Osteoblast (primary cell): Measurements from ENCODE around the gene ARMC12. TPM values are rescaled to one million over a fixed set of nuclear protein-coding genes. Genes with fewer than 3 reads are reported as not detected.

Source experiments
- DNase-seq: peaks from one replicate; pipeline ENCODE4 v3.0.0; 2011; ENCODE audit warnings: low spot score, mixed read lengths; ENCODE audit not compliant: insufficient read length; ENCODE audit errors: missing footprints
- H2AFZ ChIP-seq: 2 replicates; pipeline ENCODE4 v1.6.0; 2011; ENCODE audit warnings: mild to moderate bottlenecking, low read length
- H3K27ac ChIP-seq: 2 replicates; pipeline ENCODE4 v1.5.1; 2011; ENCODE audit warnings: mild to moderate bottlenecking, low read depth, low read length, moderate library complexity
- H3K27me3 ChIP-seq: 2 replicates; pipeline ENCODE4 v1.6.0; 2012; ENCODE audit warnings: mild to moderate bottlenecking, control low read depth, inconsistent platforms, low read length, moderate library complexity; ENCODE audit not compliant: insufficient read depth
- H3K36me3 ChIP-seq: 2 replicates; pipeline ENCODE4 v1.5.1; 2011; ENCODE audit warnings: mild to moderate bottlenecking, low read length, control low read depth, moderate library complexity; ENCODE audit not compliant: insufficient read depth
- H3K4me1 ChIP-seq: 2 replicates; pipeline ENCODE4 v1.5.1; 2011; ENCODE audit warnings: mild to moderate bottlenecking, low read length, control low read depth, moderate library complexity; ENCODE audit not compliant: insufficient read depth
- H3K4me2 ChIP-seq: 2 replicates; pipeline ENCODE4 v1.6.0; 2011; ENCODE audit warnings: mild to moderate bottlenecking, low read length; ENCODE audit not compliant: insufficient read depth
- H3K4me3 ChIP-seq: fragments of 200-600 bp; sonication (generic); 3 replicates; pipeline ENCODE4 v1.5.1; 2012; ENCODE audit warnings: mild to moderate bottlenecking, low read length, inconsistent platforms; ENCODE audit not compliant: insufficient read depth
- H3K79me2 ChIP-seq: 2 replicates; pipeline ENCODE4 v1.6.0; 2012; ENCODE audit warnings: mild to moderate bottlenecking, low read length, control low read depth, inconsistent platforms; ENCODE audit not compliant: insufficient read depth
- H3K9me3 ChIP-seq: 2 replicates; pipeline ENCODE4 v1.5.1; 2011; ENCODE audit warnings: low read depth, low read length, control low read depth
- H4K20me1 ChIP-seq: 2 replicates; pipeline ENCODE4 v1.6.0; 2012; ENCODE audit warnings: mild to moderate bottlenecking, low read length, control low read depth; ENCODE audit not compliant: insufficient read depth
- CTCF ChIP-seq: IDR thresholded peaks from 2 replicates; pipeline ENCODE4 v1.5.1; 2011; ENCODE audit warnings: mild to moderate bottlenecking, low read depth, low read length, moderate library complexity; ENCODE audit errors: extremely low read depth
- total RNA-seq: library from RNA; depleted of rRNA; stranded (reverse); fragments of >200 nt; gene quantifications from 2 replicates; pipeline ENCODE4 v1.2.3, GENCODE V29; 2012

Gene ARMC12
- total RNA-seq, 1 donor = 0.36 TPM

DNA sequence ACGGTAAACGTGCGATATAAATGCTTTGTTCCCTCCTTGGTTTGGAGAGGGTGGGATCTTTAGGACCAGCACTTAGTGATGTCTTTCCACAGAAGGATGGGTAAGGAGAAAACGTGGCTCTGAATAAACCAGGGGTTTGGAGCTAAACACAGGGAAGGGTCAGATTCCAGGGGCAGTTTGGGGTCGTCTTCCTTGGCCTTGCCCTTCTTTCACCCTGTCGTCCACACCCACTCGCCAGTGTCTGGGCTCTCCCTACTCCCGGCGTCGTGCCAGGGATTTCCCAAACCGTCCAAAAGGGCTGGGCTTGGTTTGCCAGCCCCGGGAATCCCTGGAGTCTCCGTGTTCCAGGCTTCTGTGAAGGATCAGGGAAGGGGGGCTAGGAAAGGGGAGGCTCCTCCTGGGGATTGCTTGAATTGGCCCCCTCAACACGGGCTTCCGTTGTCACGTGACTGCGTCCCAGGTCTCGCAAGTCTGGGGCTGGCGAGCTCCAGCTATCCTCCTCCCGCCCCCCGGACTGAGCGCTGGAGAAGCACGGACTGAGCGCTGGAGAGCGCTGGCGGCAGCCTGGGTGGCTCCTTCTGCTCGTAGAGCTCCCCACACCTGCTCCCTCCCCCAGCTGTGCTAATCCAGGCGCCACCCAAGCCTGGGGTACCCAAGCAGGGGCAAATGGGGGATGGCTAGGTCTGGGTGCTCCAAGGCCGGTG is 9.4 kb upstream of the ARMC12 start:
- Histone ChIP-seq H3K4me1 (peaks cover 29% of the 10 kb centered on the region), H4K20me1 (no peaks in the 10 kb centered on the region)
- no peak for TF ChIP-seq CTCF

DNA sequence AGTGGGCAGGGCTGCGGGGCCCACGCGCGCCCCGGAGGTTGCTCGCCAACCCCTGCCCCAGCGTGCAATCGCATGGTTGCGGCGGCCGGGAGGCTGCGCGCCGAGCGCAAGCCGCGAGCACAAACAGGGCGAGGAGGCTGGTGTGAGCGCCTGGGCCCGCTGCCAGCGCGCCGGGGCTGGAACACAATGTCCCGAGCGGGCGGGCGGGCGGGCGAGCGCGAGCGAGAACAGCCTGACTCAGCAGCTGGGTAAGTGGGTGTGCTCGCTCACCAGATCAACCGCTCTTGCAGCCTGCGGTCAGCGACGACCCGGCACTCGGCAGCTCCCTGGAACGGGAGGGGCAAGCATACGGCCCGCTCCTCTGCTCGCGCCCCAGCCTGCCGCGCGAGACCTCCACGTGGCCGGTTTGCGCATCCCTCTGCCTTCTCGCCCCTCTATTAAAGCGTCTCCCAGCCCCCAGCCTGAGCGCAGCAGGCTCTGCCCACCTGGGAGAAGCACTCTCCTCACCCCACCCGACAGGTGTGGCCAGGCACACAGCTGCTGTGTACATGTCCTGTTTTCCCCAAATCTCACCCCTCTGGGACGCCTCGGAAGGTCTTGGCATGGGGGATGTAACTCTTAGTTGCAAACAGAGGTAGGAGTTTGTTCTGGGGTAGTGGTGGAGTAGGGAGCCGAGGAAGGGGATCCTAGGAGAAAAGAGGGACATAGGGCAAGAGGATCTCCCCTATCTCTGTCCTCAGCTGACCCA is 8.7 kb upstream of the ARMC12 start:
- Histone ChIP-seq H3K36me3 (no peaks in the 10 kb centered on the region), H3K4me2 (peak overlapping the region; percentile 94), H4K20me1 (no peaks in the 10 kb centered on the region), H3K4me3 (peak overlapping the region; percentile 76), H3K79me2 (no peaks in the 10 kb centered on the region), H3K27ac (peak overlapping the region; percentile 69), H2AFZ (peak overlapping the region; percentile 87), H3K27me3 (no peaks in the 10 kb centered on the region), H3K4me1 (peaks cover 34% of the 10 kb centered on the region), H3K9me3 (no peaks in the 10 kb centered on the region)
- TF ChIP-seq CTCF = no peak
- peak; percentile 98 for DNase-seq

More for the DNA sequence above, 9.4 kb upstream of the ARMC12 start:
- Histone ChIP-seq H3K4me3 (peak overlapping the region; percentile 76), H3K36me3 (no peaks in the 10 kb centered on the region), H3K79me2 (no peaks in the 10 kb centered on the region), H3K27me3 (no peaks in the 10 kb centered on the region), H3K9me3 (no peaks in the 10 kb centered on the region), H2AFZ (peak overlapping the region; percentile 87), H3K27ac (peak overlapping the region; percentile 8), H3K4me2 (peak overlapping the region; percentile 94)
- DNase-seq = peak; percentile 84

- H4K20me1 ChIP-seq = no peaks in the 10 kb centered on the region
- H3K27ac ChIP-seq = no peak overlapping the region
- no peaks in the 10 kb centered on the region for H3K9me3 ChIP-seq
- no peak overlapping the region for H3K4me3 ChIP-seq
- no peaks in the 10 kb centered on the region for H3K27me3 ChIP-seq
- H3K4me1 ChIP-seq = peaks cover 34% of the 10 kb centered on the region
- H2AFZ ChIP-seq = peak overlapping the region; percentile 84
- no peak for TF ChIP-seq CTCF
- peak; percentile 79 for DNase-seq
- peak overlapping the region; percentile 94 for H3K4me2 ChIP-seq
- no peaks in the 10 kb centered on the region for H3K36me3 ChIP-seq
- no peaks in the 10 kb centered on the region for H3K79me2 ChIP-seq
These were observed 7.9 kb upstream of the ARMC12 start for GRCh38 chr6:35728683-35729678.
